ENCODE data around the gene ZNF768. TPM values are rescaled to one million over a fixed set of nuclear protein-coding genes. Genes with fewer than 3 reads are reported as not detected.

The ZNF768 gene
- total and polyA plus RNA-seq, 2 donors (not counting 1 experiment from before 2014, with no cell fraction given): 24.8 to 36.5 TPM

- Mint-ChIP-seq H3K27me3 (no peaks in the 10 kb centered on the region), H3K4me1 (no peaks in the 10 kb centered on the region), H3K4me3 (no peak overlapping the region), H3K9me3 (ENCODE audit: insufficient read depth) (no peaks in the 10 kb centered on the region), H3K27ac (no peak overlapping the region)
- Histone ChIP-seq H3K4me1 (ENCODE audit: control insufficient read depth in 2 of 2, insufficient read depth in 2 of 2, low read length in 2 of 2) (no peaks in the 10 kb centered on the region), H3K4me3 (ENCODE audit: control extremely low read depth in 1 of 5, extremely low read depth in 1 of 5, insufficient read depth in 1 of 5, low read depth in 2 of 5, low read length in 4 of 5) (no peak overlapping the region), H2AFZ (ENCODE audit: insufficient read depth, low read depth, low read length, poor library complexity, severe bottlenecking) (no peak overlapping the region), H3K27ac (ENCODE audit: low read length in 2 of 2) (no peak overlapping the region), H3K9me3 (ENCODE audit: control extremely low read depth in 1 of 3, control insufficient read depth in 2 of 3, insufficient read depth in 1 of 3, low read length in 2 of 3) (no peaks in the 10 kb centered on the region), H3K4me2 (replicated peaks; ENCODE audit: low read depth, low read length, poor library complexity, severe bottlenecking) (no peak overlapping the region), H3K36me3 (replicated peaks in 1 of 2; ENCODE audit: control extremely low read depth in 1 of 2, control insufficient read depth in 1 of 2, extremely low read depth in 1 of 2, insufficient read depth in 2 of 2, low read length in 1 of 2) (peaks cover 0 to 58% of the 10 kb centered on the region in 2 experiments), H3K79me2 (ENCODE audit: control insufficient read depth, insufficient read depth, low read length) (no peaks in the 10 kb centered on the region), H3K9ac (ENCODE audit: low read length) (no peak overlapping the region), H3K27me3 (replicated peaks in 1 of 4; ENCODE audit: control extremely low read depth in 1 of 4, control insufficient read depth in 3 of 4, insufficient read depth in 4 of 4, low read length in 3 of 4) (no peaks in the 10 kb centered on the region), H4K20me1 (ENCODE audit: control insufficient read depth, insufficient read depth, low read length, poor library complexity, severe bottlenecking) (no peaks in the 10 kb centered on the region)
- intact Hi-C loops (cut with micrococcal nuclease): no loop called here
- ATAC-seq (ENCODE audit: low read depth) (no peak), DNase-seq (no peak)
- CTCF ChIA-PET: interaction anchor here (0.8 kb wide), 1 partner anchor 70 kb away, joined by 3 read pairs; no protein-coding TSS in a partner anchor
- 97% methylated on average over 15 of the region's 20 CpGs for WGBS (ENCODE audit: insufficient coverage)
- TF ChIP-seq EZH2 (IDR thresholded peaks at IDR 0.05; ENCODE audit: borderline replicate concordance, insufficient read depth, low read depth, low read length, poor library complexity, severe bottlenecking): no peak
- POLR2A ChIA-PET: interaction anchor here (0.6 to 0.7 kb wide), 2 partner anchors 32 to 53 kb away, joined by 3 read pairs; partner anchors contain the start of gene ZNF688
These were observed 7.0 kb downstream of the ZNF768 start for GRCh38 chr16:30519120-30520049.

DNA sequence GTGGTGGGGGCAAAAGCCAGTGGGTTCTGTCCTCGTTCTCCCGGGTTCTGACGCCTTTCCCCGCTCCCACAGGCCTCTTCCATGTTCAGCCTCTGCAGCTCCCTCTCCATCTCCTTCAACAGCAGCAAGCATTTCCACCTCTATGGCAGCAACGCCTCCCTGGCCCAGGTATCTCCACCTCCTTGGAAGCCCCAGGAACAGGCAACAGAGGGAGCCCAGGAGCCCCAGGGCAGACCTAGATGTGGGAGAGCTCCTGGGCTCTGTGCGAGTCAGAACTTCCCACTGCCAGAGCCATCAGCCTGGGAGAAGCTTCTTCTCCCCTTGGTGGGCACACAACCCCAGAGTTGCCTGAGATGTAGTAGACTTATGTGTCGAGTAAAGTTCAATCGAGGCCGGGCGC is 7.8 kb downstream of the ZNF768 start:
- Mint-ChIP-seq H3K4me3 (no peak overlapping the region), H3K9me3 (ENCODE audit: insufficient read depth) (no peaks in the 10 kb centered on the region), H3K27ac (no peak overlapping the region), H3K27me3 (no peaks in the 10 kb centered on the region), H3K4me1 (no peaks in the 10 kb centered on the region)
- Histone ChIP-seq H3K27ac (ENCODE audit: low read length in 2 of 2) (no peak overlapping the region), H2AFZ (ENCODE audit: insufficient read depth, low read depth, low read length, poor library complexity, severe bottlenecking) (no peak overlapping the region), H4K20me1 (ENCODE audit: control insufficient read depth, insufficient read depth, low read length, poor library complexity, severe bottlenecking) (no peaks in the 10 kb centered on the region), H3K79me2 (ENCODE audit: control insufficient read depth, insufficient read depth, low read length) (no peaks in the 10 kb centered on the region), H3K9me3 (ENCODE audit: control extremely low read depth in 1 of 3, control insufficient read depth in 2 of 3, insufficient read depth in 1 of 3, low read length in 2 of 3) (no peaks in the 10 kb centered on the region), H3K27me3 (replicated peaks in 1 of 4; ENCODE audit: control extremely low read depth in 1 of 4, control insufficient read depth in 3 of 4, insufficient read depth in 4 of 4, low read length in 3 of 4) (no peaks in the 10 kb centered on the region), H3K9ac (ENCODE audit: low read length) (no peak overlapping the region), H3K4me2 (replicated peaks; ENCODE audit: low read depth, low read length, poor library complexity, severe bottlenecking) (no peak overlapping the region), H3K36me3 (replicated peaks in 1 of 2; ENCODE audit: control extremely low read depth in 1 of 2, control insufficient read depth in 1 of 2, extremely low read depth in 1 of 2, insufficient read depth in 2 of 2, low read length in 1 of 2) (peaks cover 0 to 62% of the 10 kb centered on the region in 2 experiments), H3K4me1 (ENCODE audit: control insufficient read depth in 2 of 2, insufficient read depth in 2 of 2, low read length in 2 of 2) (no peaks in the 10 kb centered on the region), H3K4me3 (ENCODE audit: control extremely low read depth in 1 of 5, extremely low read depth in 1 of 5, insufficient read depth in 1 of 5, low read depth in 2 of 5, low read length in 4 of 5) (no peak overlapping the region)
- ATAC-seq (ENCODE audit: low read depth): no peak
- WGBS (ENCODE audit: insufficient coverage): 100% methylated on average over 2 of the region's 10 CpGs
- ChIA-PET CTCF (interaction anchor here (0.8 kb wide), 1 partner anchor 69 kb away, joined by 3 read pairs; no protein-coding TSS in a partner anchor), POLR2A (interaction anchor here (0.7 kb wide), 1 partner anchor 53 kb away, joined by 3 read pairs; the partner anchor contains the start of gene ZNF688)
- intact Hi-C loops (cut with micrococcal nuclease): no loop called here
- no peak for TF ChIP-seq EZH2 (IDR thresholded peaks at IDR 0.05; ENCODE audit: borderline replicate concordance, insufficient read depth, low read depth, low read length, poor library complexity, severe bottlenecking)
- TF ChIP-seq CTCF (IDR thresholded peaks at IDR 0.05): no peak
- DNase-seq: no peak
